IMR-90 (cell line): ENCODE measurements around the gene METTL2B. TPM values are rescaled to one million over a fixed set of nuclear protein-coding genes. Genes with fewer than 3 reads are reported as not detected.

Experiments
- ATAC-seq: fragments of 200-7000 bp; cut with Tn5 transposase; 2 replicates; pipeline ENCODE4 v1.9.1; 2020; ENCODE audit warnings: low read depth, mild to moderate bottlenecking, moderate library complexity
- BruUV-seq: library from RNA; stranded (reverse); fragments of 400-500 nt; replicated peaks from 2 replicates; lab custom pipeline; 2021; lab: Mats Ljungman, UMichigan
- CTCF ChIA-PET: fragments of 300-600 bp; formaldehyde crosslinking; extraction: SDS; loops from one replicate; lab custom pipeline; 2021; ENCODE audit warnings: antibody characterized with exemption; lab: Yijun Ruan, JAX
- POLR2A ChIA-PET: fragments of 300-600 bp; sonication (Branson Sonifier 250); formaldehyde crosslinking; loops from one replicate; lab custom pipeline; 2022; ENCODE audit warnings: antibody characterized with exemption; ENCODE audit not compliant: unreplicated experiment; lab: Charles Lee
- DNase-seq: peaks from one replicate; pipeline ENCODE4 v3.0.0; 2013
- H2AFZ ChIP-seq: replicated peaks from 2 replicates; pipeline ENCODE3; 2013; ENCODE audit warnings: low read length, mild to moderate bottlenecking; ENCODE audit not compliant: poor library complexity
- H2AK5ac ChIP-seq: 2 replicates; pipeline ENCODE4 v1.6.1; 2013; ENCODE audit warnings: low read depth, low read length, inconsistent platforms
- H2AK9ac ChIP-seq: replicated peaks from 2 replicates; pipeline ENCODE3; 2013; ENCODE audit warnings: mild to moderate bottlenecking, low read depth, low read length, moderate library complexity; ENCODE audit not compliant: poor library complexity
- H2BK120ac ChIP-seq: 2 replicates; pipeline ENCODE4 v1.6.1; 2013; ENCODE audit warnings: low read depth, low read length, inconsistent platforms
- H2BK15ac ChIP-seq: 3 replicates; pipeline ENCODE4 v1.6.1; 2013; ENCODE audit warnings: low read depth, low read length, inconsistent platforms
- H2BK20ac ChIP-seq: 2 replicates; pipeline ENCODE4 v1.6.1; 2013; ENCODE audit warnings: low read depth, mild to moderate bottlenecking, inconsistent platforms, low read length, moderate library complexity
- H2BK5ac ChIP-seq: 2 replicates; pipeline ENCODE4 v1.6.1; 2013; ENCODE audit warnings: mild to moderate bottlenecking, low read depth, low read length, inconsistent platforms; ENCODE audit not compliant: poor library complexity, severe bottlenecking
- H3K14ac ChIP-seq: replicated peaks from 2 replicates; pipeline ENCODE4 v1.6.1; 2013; ENCODE audit warnings: low read depth, low read length, inconsistent platforms
- H3K18ac ChIP-seq: 2 replicates; pipeline ENCODE4 v1.6.1; 2013; ENCODE audit warnings: low read depth, low read length, control low read depth
- H3K23ac ChIP-seq: 2 replicates; pipeline ENCODE4 v1.6.1; 2013; ENCODE audit warnings: low read depth, low read length, inconsistent platforms
- H3K27ac ChIP-seq: 2 replicates; pipeline ENCODE4 v1.5.1; 2013; ENCODE audit warnings: mild to moderate bottlenecking, control low read depth, low read length; ENCODE audit not compliant: insufficient read depth
- H3K27me3 ChIP-seq: 2 replicates; pipeline ENCODE4 v1.6.1; 2013; ENCODE audit warnings: low read length; ENCODE audit not compliant: control insufficient read depth, insufficient read depth
- H3K36me3 ChIP-seq: 2 replicates; pipeline ENCODE4 v1.6.1; 2013; ENCODE audit warnings: low read length, mixed read lengths; ENCODE audit not compliant: control insufficient read depth, insufficient read depth
- H3K4ac ChIP-seq: 2 replicates; pipeline ENCODE4 v1.6.1; 2013; ENCODE audit warnings: low read depth, low read length, inconsistent platforms
- H3K4me1 ChIP-seq: 2 replicates; pipeline ENCODE4 v1.6.1; 2013; ENCODE audit warnings: low read length, mixed read lengths; ENCODE audit not compliant: control insufficient read depth, insufficient read depth
- H3K4me2 ChIP-seq: 2 replicates; pipeline ENCODE4 v1.6.1; 2013; ENCODE audit warnings: low read depth, mild to moderate bottlenecking, control low read depth, low read length, moderate library complexity
- H3K4me3 ChIP-seq: 2 replicates; pipeline ENCODE4 v1.5.1; 2013; ENCODE audit warnings: low read depth, mild to moderate bottlenecking, control low read depth, low read length, moderate library complexity; ENCODE audit not compliant: insufficient read depth
- H3K56ac ChIP-seq: 2 replicates; pipeline ENCODE4 v1.6.1; 2013; ENCODE audit warnings: low read length, inconsistent platforms; ENCODE audit not compliant: insufficient read depth; ENCODE audit errors: extremely low read depth
- H3K79me1 ChIP-seq, 2 experiments: 2 replicates each; pipeline ENCODE4 v1.6.1; 2013; ENCODE audit warnings: low read length in 2 of 2, inconsistent platforms in 1 of 2, low read depth in 1 of 2
- H3K9ac ChIP-seq: 2 replicates; pipeline ENCODE4 v1.6.1; 2013; ENCODE audit warnings: low read depth, low read length, control low read depth
- H3K9me1 ChIP-seq: 2 replicates; pipeline ENCODE4 v1.6.1; 2013; ENCODE audit warnings: low read length, inconsistent platforms; ENCODE audit not compliant: insufficient read depth
- H3K9me3 ChIP-seq: 2 replicates; pipeline ENCODE4 v1.6.1; 2013; ENCODE audit warnings: low read length; ENCODE audit not compliant: control insufficient read depth, insufficient read depth
- H4K20me1 ChIP-seq: 2 replicates; pipeline ENCODE4 v1.6.1; 2013; ENCODE audit warnings: low read length, inconsistent platforms; ENCODE audit not compliant: insufficient read depth
- H4K5ac ChIP-seq: 2 replicates; pipeline ENCODE4 v1.6.1; 2013; ENCODE audit warnings: mild to moderate bottlenecking, low read depth, low read length, control low read depth
- H4K8ac ChIP-seq, 2 experiments: 2 replicates each; pipeline ENCODE4 v1.6.1; 2013; ENCODE audit warnings: low read depth in 2 of 2, low read length in 2 of 2, control low read depth in 1 of 2, inconsistent platforms in 1 of 2
- H4K91ac ChIP-seq: 2 replicates; pipeline ENCODE4 v1.6.1; 2013; ENCODE audit warnings: low read depth, low read length, inconsistent platforms; ENCODE audit not compliant: insufficient read depth
- BHLHE40 ChIP-seq: fragments of 150-350 bp; IDR thresholded peaks from 2 replicates; pipeline ENCODE4 v1.6.1; 2016; ENCODE audit warnings: mild to moderate bottlenecking, low read depth, low read length
- CEBPB ChIP-seq: IDR thresholded peaks from 2 replicates; pipeline ENCODE4 v1.6.1; 2012; ENCODE audit warnings: low read depth, low read length, improper control_type of control experiment
- CTCF ChIP-seq: conservative IDR thresholded peaks from 2 replicates; pipeline ENCODE4 v1.5.1; 2012; ENCODE audit warnings: mild to moderate bottlenecking, low read depth, low read length, improper control_type of control experiment
- ELK1 ChIP-seq: fragments of 150-350 bp; IDR thresholded peaks from 2 replicates; pipeline ENCODE4 v1.6.1; 2016; ENCODE audit warnings: low read depth, mild to moderate bottlenecking, low read length, moderate library complexity, borderline replicate concordance
- FOS ChIP-seq: fragments of 150-350 bp; IDR thresholded peaks from 2 replicates; pipeline ENCODE4 v1.6.1; 2016; ENCODE audit warnings: low read depth, low read length
- MAZ ChIP-seq: IDR thresholded peaks from 2 replicates; pipeline ENCODE4 v1.6.1; 2012; ENCODE audit warnings: low read depth, mild to moderate bottlenecking, low read length, improper control_type of control experiment, moderate library complexity, borderline replicate concordance
- MXI1 ChIP-seq: IDR thresholded peaks from 2 replicates; pipeline ENCODE4 v1.6.1; 2012; ENCODE audit warnings: low read depth, mild to moderate bottlenecking, low read length, moderate library complexity, borderline replicate concordance
- NFE2L2 ChIP-seq: fragments of 150-350 bp; IDR thresholded peaks from 2 replicates; pipeline ENCODE4 v1.6.1; 2016; ENCODE audit warnings: low read depth, mild to moderate bottlenecking, low read length
- POLR2A ChIP-seq: IDR thresholded peaks from 2 replicates; pipeline ENCODE4 v1.6.1; 2012; ENCODE audit warnings: mild to moderate bottlenecking, low read depth, low read length
- RAD21 ChIP-seq: IDR thresholded peaks from 2 replicates; pipeline ENCODE4 v1.6.1; 2012; ENCODE audit warnings: low read length, improper control_type of control experiment
- RCOR1 ChIP-seq: IDR thresholded peaks from 2 replicates; pipeline ENCODE4 v1.6.1; 2012; ENCODE audit warnings: mild to moderate bottlenecking, low read length, improper control_type of control experiment; ENCODE audit not compliant: insufficient replicate concordance
- RFX5 ChIP-seq: IDR thresholded peaks from 2 replicates; pipeline ENCODE4 v1.8.0; 2012; ENCODE audit warnings: low read depth, mild to moderate bottlenecking, low read length, moderate library complexity
- SMC3 ChIP-seq: fragments of 150-350 bp; IDR thresholded peaks from 2 replicates; pipeline ENCODE4 v1.6.1; 2016; ENCODE audit warnings: low read depth, mild to moderate bottlenecking, antibody characterized with exemption, low read length, moderate library complexity
- USF2 ChIP-seq: fragments of 150-350 bp; IDR thresholded peaks from 2 replicates; pipeline ENCODE4 v1.6.1; 2017; ENCODE audit warnings: mild to moderate bottlenecking, antibody characterized with exemption, low read length, low read depth
- WGBS, 2 experiments: methylation state at CpG; one replicate each; pipeline versions ENCODE4 v1.1.5 to v1.1.7; 2013; ENCODE audit warnings: missing lambda C conversion rate in 2 of 2; ENCODE audit not compliant: insufficient read length in 1 of 2; ENCODE audit errors: extremely low coverage in 2 of 2; 5-methylcytosine and 5-hydroxymethylcytosine counted together
- dilution Hi-C: fragments of 300-500 bp; cut with HindIII; formaldehyde crosslinking; loops from one replicate; pipeline ENCODE4 v1.14.3; 2018; ENCODE audit warnings: low sequenced_read_pairs; ENCODE audit not compliant: unreplicated experiment
- in situ Hi-C: fragments of 300-500 bp; cut with MboI; formaldehyde crosslinking; loops from 3 replicates; pipeline ENCODE4 v1.14.3; 2019; ENCODE audit warnings: low sequenced_read_pairs, inconsistent platforms, mixed read lengths
- intact Hi-C: fragments of 100-400 bp; cut with micrococcal nuclease; formaldehyde crosslinking; loops from 2 replicates; pipeline ENCODE4 v1.10.0; 2022
- polyA plus RNA-seq, 3 experiments: library from polyadenylated mRNA; depleted of rRNA; stranded (reverse); fragments of >200 nt; gene quantifications; 2 replicates each; pipeline ENCODE4 v1.2.3, GENCODE V29; 2012; ENCODE audit warnings: low replicate concordance in 1 of 3
- total RNA-seq: library from RNA; depleted of rRNA; stranded (reverse); fragments of >200 nt; gene quantifications from 2 replicates; pipeline ENCODE4 v1.2.3, GENCODE V29; 2012

METTL2B gene
- total and polyA plus RNA-seq, 2 of the 4 experiments (the other 2 are of a cell fraction) = 18.0 to 34.2 TPM

- Histone ChIP-seq H4K5ac (no peak overlapping the region), H2BK5ac (no peak overlapping the region), H3K18ac (no peak overlapping the region), H3K9me1 (no peaks in the 10 kb centered on the region), H2BK15ac (no peak overlapping the region), H3K23ac (no peak overlapping the region), H2AFZ (no peak overlapping the region), H3K36me3 (no peaks in the 10 kb centered on the region), H3K4ac (no peak overlapping the region), H2BK120ac (no peak overlapping the region), H3K9me3 (no peaks in the 10 kb centered on the region), H2BK20ac (no peak overlapping the region), H3K79me1 (no peaks in the 10 kb centered on the region), H4K20me1 (no peaks in the 10 kb centered on the region), H3K4me1 (no peaks in the 10 kb centered on the region), H3K4me3 (no peak overlapping the region), H3K4me2 (no peak overlapping the region), H3K9ac (no peak overlapping the region), H3K27ac (no peak overlapping the region), H2AK9ac (no peak overlapping the region), H4K91ac (no peak overlapping the region), H3K27me3 (peaks cover 7% of the 10 kb centered on the region), H3K14ac (no peak overlapping the region), H4K8ac (no peak overlapping the region), H2AK5ac (no peak overlapping the region), H3K56ac (no peak overlapping the region)
- BruUV-seq = no TSS peak
- dilution Hi-C loops (no loop called here), in situ Hi-C loops (no loop called here), intact Hi-C loops (no loop called here)
- ChIA-PET POLR2A (no interaction called here), CTCF (interaction anchor here (0.6 to 1.6 kb wide), 3 partner anchors 21 to 26 kb away, joined by 3 to 5 read pairs (median 4); no protein-coding TSS in a partner anchor)
- ATAC-seq (no peak), DNase-seq (no peak)
- no CpG with 5 or more reads among the region's 4 CpGs for WGBS, 2 experiments
- TF ChIP-seq NFE2L2 (no peak), MAZ (no peak), USF2 (no peak), RAD21 (no peak), MXI1 (no peak), POLR2A (no peak), ELK1 (no peak), SMC3 (no peak), CEBPB (no peak), CTCF (no peak), RCOR1 (no peak), BHLHE40 (no peak), RFX5 (no peak), FOS (no peak)
Observed at GRCh38 chr7:128447941-128448564, 28.5 kb upstream of the METTL2B start.
